ENCODE data around the gene ESYT1. TPM values are rescaled to one million over a fixed set of nuclear protein-coding genes. Genes with fewer than 3 reads are reported as not detected.

Gene ESYT1
- total RNA-seq, 1 experiment from 2014 or later: 111 TPM

DNA sequence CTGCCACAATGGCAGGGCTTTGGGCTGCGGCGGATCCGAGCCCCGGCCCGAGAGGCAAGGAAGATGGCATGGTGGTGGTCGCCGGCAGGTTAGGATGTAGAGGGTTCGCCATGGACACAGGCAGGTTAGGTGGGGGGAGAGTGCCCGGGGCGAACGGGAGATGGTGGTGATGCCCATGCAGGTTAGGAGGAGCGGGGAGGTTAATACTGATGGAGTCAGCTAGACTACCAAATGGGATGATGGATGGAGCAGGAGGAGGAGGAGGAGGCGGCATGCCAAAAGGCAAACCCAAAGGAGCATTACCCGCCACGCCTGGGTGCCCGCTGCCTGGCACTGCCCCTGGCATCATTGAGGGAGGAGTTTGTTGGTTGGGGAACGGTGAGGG, 36.3 kb downstream of the ESYT1 start:
- no peaks in the 10 kb centered on the region for H3K9me3 Mint-ChIP-seq (ENCODE audit: unreplicated experiment)
- TF ChIP-seq, protein P1, sequence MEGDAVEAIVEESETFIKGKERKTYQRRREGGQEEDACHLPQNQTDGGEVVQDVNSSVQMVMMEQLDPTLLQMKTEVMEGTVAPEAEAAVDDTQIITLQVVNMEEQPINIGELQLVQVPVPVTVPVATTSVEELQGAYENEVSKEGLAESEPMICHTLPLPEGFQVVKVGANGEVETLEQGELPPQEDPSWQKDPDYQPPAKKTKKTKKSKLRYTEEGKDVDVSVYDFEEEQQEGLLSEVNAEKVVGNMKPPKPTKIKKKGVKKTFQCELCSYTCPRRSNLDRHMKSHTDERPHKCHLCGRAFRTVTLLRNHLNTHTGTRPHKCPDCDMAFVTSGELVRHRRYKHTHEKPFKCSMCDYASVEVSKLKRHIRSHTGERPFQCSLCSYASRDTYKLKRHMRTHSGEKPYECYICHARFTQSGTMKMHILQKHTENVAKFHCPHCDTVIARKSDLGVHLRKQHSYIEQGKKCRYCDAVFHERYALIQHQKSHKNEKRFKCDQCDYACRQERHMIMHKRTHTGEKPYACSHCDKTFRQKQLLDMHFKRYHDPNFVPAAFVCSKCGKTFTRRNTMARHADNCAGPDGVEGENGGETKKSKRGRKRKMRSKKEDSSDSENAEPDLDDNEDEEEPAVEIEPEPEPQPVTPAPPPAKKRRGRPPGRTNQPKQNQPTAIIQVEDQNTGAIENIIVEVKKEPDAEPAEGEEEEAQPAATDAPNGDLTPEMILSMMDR (IDR thresholded peaks at IDR 0.05; ENCODE audit: unreplicated experiment): no peak
- no peaks in the 10 kb centered on the region for H3K27me3 Mint-ChIP-seq (ENCODE audit: insufficient read depth, unreplicated experiment)
- no peak overlapping the region for H3K4me3 Mint-ChIP-seq (ENCODE audit: unreplicated experiment)
- ChIA-PET POLR2A (interaction anchor here (0.6 to 7.6 kb wide), 6 partner anchors 9 to 45 kb away, joined by 3 to 146 read pairs (median 11); partner anchors contain the start of genes ESYT1 and SMARCC2), CTCF (interaction anchor here (1.0 to 6.1 kb wide), 2 partner anchors 10 to 24 kb away, joined by 3 to 36 read pairs; partner anchors contain the start of gene SMARCC2)
- H3K36me3 Mint-ChIP-seq (ENCODE audit: insufficient read depth, unreplicated experiment): peaks cover 98% of the 10 kb centered on the region
- no peak overlapping the region for H3K27ac Mint-ChIP-seq (ENCODE audit: low read depth, unreplicated experiment)
- peaks cover 23% of the 10 kb centered on the region for H3K4me1 Mint-ChIP-seq (ENCODE audit: insufficient read depth, unreplicated experiment)
- BruUV-seq (replicated peaks): no TSS peak
- intact Hi-C loops (cut with micrococcal nuclease): no loop called here
- DNase-seq (ENCODE audit: unreplicated experiment): no peak

DNA sequence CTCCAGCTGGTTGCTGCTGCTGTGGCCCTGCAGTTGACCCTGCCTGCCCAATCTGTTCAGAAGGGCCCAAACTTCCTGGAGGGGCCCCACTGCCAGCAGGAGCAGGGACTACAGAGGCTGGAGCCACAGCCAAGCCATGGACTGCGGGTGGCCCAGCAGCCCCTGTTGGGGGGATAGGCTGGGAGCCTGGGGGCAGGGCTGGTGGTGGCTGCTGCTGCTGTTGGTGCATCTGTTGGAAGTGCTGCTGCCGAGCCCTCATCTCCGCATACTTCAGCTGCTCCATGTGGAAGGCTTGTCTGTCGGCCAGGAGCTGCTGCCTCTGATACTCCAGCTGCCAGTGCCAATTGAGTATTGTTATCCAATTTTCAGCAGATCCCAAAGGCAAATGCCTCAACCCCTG, 37.3 kb downstream of the ESYT1 start:
- no peak for DNase-seq (ENCODE audit: unreplicated experiment)
- POLR2A ChIA-PET: interaction anchor here (1.1 to 7.6 kb wide), 7 partner anchors 9 to 47 kb away, joined by 3 to 146 read pairs (median 6); partner anchors contain the start of genes ESYT1, SMARCC2 and ZC3H10
- peak overlapping the region; percentile 16 for H3K27ac Mint-ChIP-seq (ENCODE audit: low read depth, unreplicated experiment)
- H3K4me3 Mint-ChIP-seq (ENCODE audit: unreplicated experiment): no peak overlapping the region
- H3K36me3 Mint-ChIP-seq (ENCODE audit: insufficient read depth, unreplicated experiment): peaks cover 98% of the 10 kb centered on the region
- intact Hi-C loops (cut with micrococcal nuclease): no loop called here
- H3K4me1 Mint-ChIP-seq (ENCODE audit: insufficient read depth, unreplicated experiment): peaks cover 12% of the 10 kb centered on the region
- H3K27me3 Mint-ChIP-seq (ENCODE audit: insufficient read depth, unreplicated experiment): no peaks in the 10 kb centered on the region
- TF ChIP-seq, protein P1 (IDR thresholded peaks at IDR 0.05; ENCODE audit: unreplicated experiment): no peak
- H3K9me3 Mint-ChIP-seq (ENCODE audit: unreplicated experiment): no peaks in the 10 kb centered on the region
- BruUV-seq (replicated peaks): no TSS peak
- CTCF ChIA-PET: interaction anchor here (0.5 to 1.5 kb wide), 7 partner anchors 9 to 121 kb away, joined by 3 to 6 read pairs (median 3); partner anchors contain the start of gene RNF41

DNA sequence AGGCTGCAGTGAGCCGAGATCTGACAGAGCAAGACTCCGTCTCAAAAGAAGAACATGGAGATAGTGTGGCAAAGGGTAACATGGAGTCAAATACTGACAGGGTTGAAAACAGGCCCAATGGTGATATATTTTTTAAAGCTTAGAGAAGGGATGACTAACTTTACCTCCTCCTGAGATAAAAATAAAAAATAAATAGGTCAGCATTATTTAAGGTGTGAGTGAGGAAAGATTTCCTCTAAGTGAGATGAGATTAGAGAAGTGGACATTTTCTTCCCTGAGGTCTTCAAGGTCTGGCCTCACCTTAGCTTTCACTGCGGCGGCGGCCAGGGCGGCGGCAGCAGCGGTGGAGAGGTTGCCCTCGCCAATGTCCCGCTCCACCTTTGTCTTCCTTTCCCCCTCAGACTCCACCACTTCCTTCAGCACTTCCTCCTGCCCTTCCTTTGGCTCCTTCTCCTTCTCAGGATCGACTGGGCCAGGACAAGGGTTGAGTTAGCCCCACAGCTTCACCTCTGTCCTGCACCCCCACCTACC, 41.2 kb downstream of the ESYT1 start:
- no TSS peak for BruUV-seq (replicated peaks)
- TF ChIP-seq, protein P1 (IDR thresholded peaks at IDR 0.05; ENCODE audit: unreplicated experiment): no peak
- no peak for DNase-seq (ENCODE audit: unreplicated experiment)
- H3K9me3 Mint-ChIP-seq (ENCODE audit: unreplicated experiment): no peaks in the 10 kb centered on the region
- peaks cover 97% of the 10 kb centered on the region for H3K36me3 Mint-ChIP-seq (ENCODE audit: insufficient read depth, unreplicated experiment)
- H3K27ac Mint-ChIP-seq (ENCODE audit: low read depth, unreplicated experiment): no peak overlapping the region
- H3K27me3 Mint-ChIP-seq (ENCODE audit: insufficient read depth, unreplicated experiment): no peaks in the 10 kb centered on the region
- H3K4me3 Mint-ChIP-seq (ENCODE audit: unreplicated experiment): no peak overlapping the region
- CTCF ChIA-PET: interaction anchor here (0.8 kb wide), 1 partner anchor 53 kb away, joined by 3 read pairs; no protein-coding TSS in a partner anchor
- intact Hi-C loops (cut with micrococcal nuclease): no loop called here
- no peaks in the 10 kb centered on the region for H3K4me1 Mint-ChIP-seq (ENCODE audit: insufficient read depth, unreplicated experiment)
- POLR2A ChIA-PET: interaction anchor here (0.6 to 3.7 kb wide), 4 partner anchors 9 to 19 kb away, joined by 3 to 24 read pairs (median 3); partner anchors contain the start of gene MYL6

DNA sequence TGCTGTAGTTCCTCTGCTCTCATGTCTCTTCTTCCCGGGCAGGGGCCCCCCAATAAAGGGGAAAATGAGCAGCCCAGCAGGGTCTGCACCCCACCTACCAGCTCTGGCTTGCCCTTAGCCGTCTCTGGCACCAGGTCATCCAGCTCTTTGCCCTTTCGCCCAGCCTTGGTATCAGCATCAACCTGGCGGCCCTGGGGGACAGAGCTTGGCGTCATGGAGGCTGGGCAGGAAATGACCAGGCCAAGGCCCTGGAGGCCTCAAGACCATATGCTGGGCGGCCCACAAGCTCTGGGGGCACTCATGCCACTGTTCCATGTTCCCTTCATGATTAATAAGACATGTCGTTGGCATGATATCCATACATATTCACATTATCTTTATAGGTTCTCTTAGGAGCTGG, 44.8 kb downstream of the ESYT1 start:
- Mint-ChIP-seq H3K27me3 (ENCODE audit: insufficient read depth, unreplicated experiment) (no peaks in the 10 kb centered on the region), H3K4me3 (ENCODE audit: unreplicated experiment) (no peak overlapping the region), H3K9me3 (ENCODE audit: unreplicated experiment) (no peaks in the 10 kb centered on the region), H3K27ac (ENCODE audit: low read depth, unreplicated experiment) (no peak overlapping the region), H3K36me3 (ENCODE audit: insufficient read depth, unreplicated experiment) (peaks cover 97% of the 10 kb centered on the region), H3K4me1 (ENCODE audit: insufficient read depth, unreplicated experiment) (no peaks in the 10 kb centered on the region)
- ChIA-PET CTCF (interaction anchor here (0.5 to 0.9 kb wide), 4 partner anchors 19 to 1135 kb away, joined by 3 to 5 read pairs (median 3); no protein-coding TSS in a partner anchor), POLR2A (interaction anchor here (0.6 to 4.1 kb wide), 4 partner anchors 7 to 192 kb away, joined by 3 to 15 read pairs (median 10); partner anchors contain the start of genes MYL6 and SMARCC2)
- BruUV-seq (replicated peaks): no TSS peak
- TF ChIP-seq, protein P1 (IDR thresholded peaks at IDR 0.05; ENCODE audit: unreplicated experiment): no peak
- intact Hi-C loops (cut with micrococcal nuclease): no loop called here
- no peak for DNase-seq (ENCODE audit: unreplicated experiment)

Measured in MCF 10A (cell line).